ENCODE results near the gene ZNF724. TPM values are rescaled to one million over a fixed set of nuclear protein-coding genes. Genes with fewer than 3 reads are reported as not detected.

ZNF724 gene
- total and polyA plus RNA-seq, 2 of the 8 experiments (the other 6 are each of a cell fraction or from before 2014, with no cell fraction given), result 8.7 to 67.2 TPM

DNA sequence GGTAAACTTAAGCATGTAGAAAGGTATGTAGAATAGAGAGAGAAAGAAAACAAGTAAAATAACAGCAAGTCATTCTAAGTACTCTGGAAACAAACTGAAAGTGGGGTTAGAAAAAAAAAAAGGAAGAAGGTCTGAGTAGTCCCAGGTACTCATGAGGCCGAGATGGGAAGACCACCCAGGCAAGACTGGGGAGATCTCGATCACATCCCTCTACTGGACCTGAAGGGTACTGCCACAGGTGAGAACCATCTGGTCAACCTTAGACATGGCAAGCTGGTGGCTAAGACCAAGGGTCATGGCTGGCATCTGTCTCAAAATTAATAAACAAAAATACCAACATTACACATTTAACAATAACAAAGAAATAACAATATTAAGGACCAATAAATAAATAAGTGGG, 36.3 kb upstream of the ZNF724 start:
- Histone ChIP-seq H4K8ac (ENCODE audit: extremely low read depth, insufficient read depth, low read length) (no peak overlapping the region), H4K91ac (replicated peaks; ENCODE audit: insufficient read length, low read length) (no peak overlapping the region), H3K9ac (replicated peaks in 1 of 4; ENCODE audit: extremely low read depth in 1 of 4, low read depth in 3 of 4, low read length in 3 of 4) (no peak overlapping the region), H3K27me3 (replicated peaks in 1 of 4; ENCODE audit: control insufficient read depth in 3 of 4, extremely low read depth in 1 of 4, insufficient read depth in 3 of 4, low read length in 3 of 4) (no peaks in the 10 kb centered on the region), H3K4me3 (ENCODE audit: extremely low read depth in 1 of 4, insufficient read depth in 2 of 4, low read depth in 3 of 4, low read length in 4 of 4) (no peak overlapping the region), H2AFZ (ENCODE audit: low read length) (no peak overlapping the region), H3K56ac (replicated peaks; ENCODE audit: insufficient read length, low read depth, low read length) (no peak overlapping the region), H2BK12ac (ENCODE audit: low read depth, low read length) (no peak overlapping the region), H4K5ac (ENCODE audit: insufficient read length, low read depth, low read length) (no peak overlapping the region), H3K36me3 (ENCODE audit: control insufficient read depth in 2 of 4, insufficient read depth in 4 of 4, low read length in 3 of 4) (no peaks in the 10 kb centered on the region), H3K79me2 (ENCODE audit: control insufficient read depth in 1 of 2, insufficient read depth in 2 of 2, low read length in 2 of 2) (no peaks in the 10 kb centered on the region), H3K23ac (ENCODE audit: insufficient read length) (no peak overlapping the region), H3K9me3 (ENCODE audit: insufficient read depth in 2 of 2, low read depth in 1 of 2, low read length in 1 of 2) (peaks cover 18 to 21% of the 10 kb centered on the region in 2 experiments), H2BK20ac (ENCODE audit: low read length) (no peak overlapping the region), H3K4me2 (ENCODE audit: insufficient read depth in 1 of 2, low read depth in 2 of 2, low read length in 2 of 2) (no peak overlapping the region), H2BK120ac (replicated peaks; ENCODE audit: low read depth, low read length) (no peak overlapping the region), H3K23me2 (ENCODE audit: low read depth, low read length) (no peaks in the 10 kb centered on the region), H2AK5ac (ENCODE audit: low read depth, low read length) (no peak overlapping the region), H4K20me1 (replicated peaks in 1 of 2; ENCODE audit: control insufficient read depth in 1 of 2, insufficient read depth in 2 of 2, low read length in 2 of 2) (no peaks in the 10 kb centered on the region), H3K27ac (ENCODE audit: low read depth, low read length) (no peak overlapping the region), H2BK15ac (ENCODE audit: low read length) (no peak overlapping the region), H3K4ac (replicated peaks; ENCODE audit: insufficient read length, low read depth, low read length) (no peak overlapping the region), H3K79me1 (ENCODE audit: low read depth, low read length) (no peaks in the 10 kb centered on the region), H2BK5ac (ENCODE audit: low read depth, low read length) (no peak overlapping the region), H3K18ac (ENCODE audit: extremely low read depth, low read length) (no peak overlapping the region), H3K14ac (ENCODE audit: insufficient read length) (no peak overlapping the region), H3K4me1 (replicated peaks in 1 of 4; ENCODE audit: control insufficient read depth in 3 of 4, insufficient read depth in 4 of 4, low read length in 3 of 4) (no peaks in the 10 kb centered on the region)
- FAIRE-seq, result peak; percentile 81
- WGBS, 2 experiments (ENCODE audit: extremely low coverage in 1 of 2, insufficient coverage in 1 of 2, insufficient read length in 1 of 2, insufficient replicate concordance in 2 of 2, low coverage in 1 of 2, low lambda C conversion rate in 2 of 2, missing lambda C conversion rate in 1 of 2), result 89% methylated on average over 2 of the region's 2 CpGs; no CpG with 5 or more reads in 1 of the 2 experiments
- peak in 1 of 2 experiments; percentile 50 for DNase-seq (ENCODE audit: low read depth in 1 of 2, low spot score in 2 of 2)
- POLR2A ChIA-PET (ENCODE audit: partially characterized antibody), result interaction anchor here (1.1 to 1.5 kb wide), 2 partner anchors 29 to 212 kb away, joined by 3 to 4 read pairs; no protein-coding TSS in a partner anchor
- CTCF ChIA-PET (ENCODE audit: partially characterized antibody), result interaction anchor here (0.7 to 1.0 kb wide), 3 partner anchors 10 to 984 kb away, joined by 3 read pairs; no protein-coding TSS in a partner anchor

Data from H1 (cell line).